Germinal center (tissue), 1 donor: ENCODE data around the gene ASGR2.
"Not testable (repeated sequence)": the region's sequence is repeated elsewhere in the genome, so short reads cannot be mapped to it uniquely, and the experiment has no call there.

Source experiments
- DNase-seq: peaks from one replicate; pipeline ENCODE4 v3.0.0; 2012; ENCODE audit warnings: mixed read lengths, low spot score

ASGR2 gene

GRCh38 chr17:7124923-7125322, 10.3 kb upstream of the ASGR2 start:
- DNase-seq: no peak

GRCh38 chr17:7123844-7124243, 9.2 kb upstream of the ASGR2 start:
- no peak for DNase-seq

GRCh38 chr17:7122381-7122780, 7.8 kb upstream of the ASGR2 start:
- DNase-seq: no peak

- DNase-seq: not testable (repeated sequence)
These were observed 6.0 kb upstream of the ASGR2 start for GRCh38 chr17:7120635-7121034.

- DNase-seq: no peak
These were observed 5.5 kb upstream of the ASGR2 start for GRCh38 chr17:7120123-7120522.

GRCh38 chr17:7119314-7119713, 4.7 kb upstream of the ASGR2 start:
- no peak for DNase-seq

GRCh38 chr17:7114875-7115614, 423 bp upstream of the ASGR2 start:
- DNase-seq: no peak

- no peak for DNase-seq
These were observed 1.1 kb downstream of the ASGR2 start for GRCh38 chr17:7113273-7114071.

- no peak for DNase-seq
These were observed 2.0 kb downstream of the ASGR2 start for GRCh38 chr17:7112510-7113108.

GRCh38 chr17:7111784-7112509, 2.7 kb downstream of the ASGR2 start:
- DNase-seq: no peak

- no peak for DNase-seq
These were observed 3.9 kb downstream of the ASGR2 start for GRCh38 chr17:7110617-7111306.

GRCh38 chr17:7109461-7110322, 4.9 kb downstream of the ASGR2 start:
- DNase-seq: no peak

GRCh38 chr17:7108981-7109380, 5.6 kb downstream of the ASGR2 start:
- DNase-seq: no peak

GRCh38 chr17:7108560-7108925, 6.1 kb downstream of the ASGR2 start:
- DNase-seq: no peak

- no peak for DNase-seq
These were observed 6.6 kb downstream of the ASGR2 start for GRCh38 chr17:7107795-7108559.

- DNase-seq: no peak
These were observed 7.4 kb downstream of the ASGR2 start for GRCh38 chr17:7107012-7107754.

GRCh38 chr17:7102421-7102820, 12.2 kb downstream of the ASGR2 start:
- no peak for DNase-seq

- no peak for DNase-seq
These were observed 13.1 kb downstream of the ASGR2 start for GRCh38 chr17:7101531-7101930.

GRCh38 chr17:7100641-7101379, 13.8 kb downstream of the ASGR2 start:
- not testable (repeated sequence) for DNase-seq
